NCI-H2227 treated with DMSO at 0.1 percent for 48 hours (cell line): ENCODE measurements around the gene LRCOL1.

Experiments
- DNase-seq: peaks from one replicate; lab custom pipeline; 2025; lab: John Stamatoyannopoulos, UW

LRCOL1 gene

DNA sequence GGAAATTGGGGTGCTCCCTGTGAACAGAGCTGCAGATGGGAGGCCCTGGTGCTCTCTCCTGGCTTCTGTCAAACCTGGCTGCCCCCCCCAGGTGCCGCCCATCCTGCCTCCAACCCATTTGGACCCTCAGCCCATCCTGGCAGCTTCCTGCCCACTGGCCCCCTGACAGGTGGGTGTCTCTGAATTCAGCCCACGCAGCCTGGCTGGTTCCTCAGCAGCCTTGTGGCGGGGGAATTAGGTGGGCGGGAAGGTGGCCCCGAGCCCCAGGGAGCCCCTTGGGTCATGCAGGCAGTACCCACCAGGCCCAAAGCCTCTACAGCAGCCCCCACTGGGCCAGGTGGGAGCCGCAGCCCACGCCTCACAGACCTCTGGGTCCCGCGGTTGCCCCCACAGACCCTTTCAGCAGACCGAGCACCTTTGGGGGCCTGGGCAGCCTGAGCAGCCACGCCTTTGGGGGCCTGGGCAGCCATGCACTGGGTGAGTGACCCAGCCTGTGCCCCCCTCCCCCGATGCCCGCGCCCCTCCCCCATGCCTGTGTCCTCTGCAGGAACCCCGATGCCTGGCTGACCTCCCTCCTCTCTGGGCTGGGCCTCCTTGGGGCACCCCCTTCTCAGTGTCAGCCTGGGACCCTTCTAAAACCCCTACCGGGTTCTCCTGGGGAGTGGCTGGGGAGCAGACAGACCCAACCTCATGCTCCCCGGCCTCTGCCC, 28.9 kb downstream of the LRCOL1 start:
- DNase-seq = no peak

DNA sequence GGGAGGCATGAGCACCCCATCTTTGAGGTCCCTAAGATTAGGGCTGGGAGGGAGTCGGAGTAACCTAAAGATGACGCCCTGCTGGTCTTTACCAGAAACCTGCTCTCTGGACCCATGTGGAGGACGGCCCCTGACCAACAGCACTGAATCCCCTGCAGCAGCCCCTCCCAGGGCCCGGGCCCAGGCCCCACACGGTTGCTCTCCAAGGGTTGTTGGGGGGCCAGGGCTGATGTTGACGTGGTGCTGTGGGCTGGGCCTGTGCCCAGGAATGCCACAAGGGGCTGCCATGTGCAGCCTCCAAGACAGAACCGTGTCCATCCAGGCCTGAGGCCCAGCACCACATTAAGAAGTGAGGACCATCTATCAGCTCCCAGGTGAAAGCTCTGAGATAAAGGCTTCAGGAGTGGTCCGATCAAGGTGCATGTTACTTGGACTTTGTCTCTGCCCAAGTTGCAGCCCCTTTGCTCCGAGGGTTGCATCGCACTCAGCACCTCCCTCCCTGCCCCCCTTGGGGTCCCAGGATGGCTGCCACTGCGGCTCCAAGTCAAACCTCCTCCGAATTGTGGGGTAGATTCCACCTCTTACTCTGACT, 29.6 kb downstream of the LRCOL1 start:
- DNase-seq = no peak

DNA sequence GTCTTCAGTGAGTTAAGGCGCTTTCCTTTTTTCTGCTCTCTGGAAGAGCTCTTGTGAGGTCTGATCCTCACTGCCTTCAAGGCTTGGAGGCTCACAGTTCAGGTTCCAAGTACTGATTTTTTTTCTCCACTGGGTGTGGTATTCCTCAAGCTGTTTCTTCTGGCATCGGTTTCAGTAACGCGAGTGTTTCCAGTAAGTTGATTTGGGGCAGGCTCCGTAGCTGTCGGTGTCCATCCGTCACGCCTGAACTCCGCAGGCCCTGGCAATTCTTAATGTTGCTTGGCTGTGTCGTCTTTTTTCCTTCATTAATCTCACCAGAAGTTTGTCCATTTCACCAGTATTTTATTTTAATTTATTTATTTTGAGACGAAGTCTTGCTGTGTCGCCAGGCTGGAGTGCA, 30.6 kb downstream of the LRCOL1 start:
- DNase-seq = no peak

DNA sequence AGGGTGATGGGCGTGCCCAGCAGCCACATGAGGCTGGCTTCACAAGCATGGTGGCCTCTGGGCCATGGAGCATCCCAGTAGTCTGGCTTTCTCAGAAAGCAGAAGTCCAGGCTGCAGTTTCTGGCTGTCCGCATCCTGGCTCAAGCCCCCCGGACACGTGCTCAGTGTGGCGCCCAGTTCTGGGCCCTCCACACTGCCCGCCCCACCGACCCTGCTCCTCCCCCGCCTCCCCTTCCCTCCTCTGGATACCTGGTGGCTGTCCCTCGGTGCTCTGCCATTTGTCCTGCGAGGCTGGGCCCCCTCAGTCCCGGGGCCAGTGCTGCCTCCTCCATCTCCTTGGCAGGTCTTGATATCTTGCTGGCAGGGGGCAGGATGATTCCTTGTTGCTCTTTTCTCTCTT, 31.6 kb downstream of the LRCOL1 start:
- DNase-seq = no peak

DNA sequence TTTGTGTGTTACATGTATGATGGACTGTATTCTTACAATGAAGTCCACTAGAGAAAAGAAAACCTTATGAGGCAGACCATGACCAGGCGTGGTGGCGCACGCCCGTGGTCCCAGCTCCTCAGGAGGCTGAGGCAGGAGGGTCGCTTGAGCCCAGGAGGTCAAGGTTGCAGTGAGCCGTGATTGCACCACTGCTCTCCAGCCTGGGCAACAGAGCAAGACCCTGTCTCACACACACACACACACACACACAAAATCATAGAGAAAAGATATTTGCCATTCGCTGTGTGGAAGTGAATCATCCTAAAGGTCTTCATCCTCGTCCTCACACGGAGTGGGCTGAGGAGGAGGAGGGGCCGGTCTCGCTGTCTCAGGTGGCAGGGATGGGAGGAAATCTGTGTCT, 32.3 kb downstream of the LRCOL1 start:
- no peak for DNase-seq

DNA sequence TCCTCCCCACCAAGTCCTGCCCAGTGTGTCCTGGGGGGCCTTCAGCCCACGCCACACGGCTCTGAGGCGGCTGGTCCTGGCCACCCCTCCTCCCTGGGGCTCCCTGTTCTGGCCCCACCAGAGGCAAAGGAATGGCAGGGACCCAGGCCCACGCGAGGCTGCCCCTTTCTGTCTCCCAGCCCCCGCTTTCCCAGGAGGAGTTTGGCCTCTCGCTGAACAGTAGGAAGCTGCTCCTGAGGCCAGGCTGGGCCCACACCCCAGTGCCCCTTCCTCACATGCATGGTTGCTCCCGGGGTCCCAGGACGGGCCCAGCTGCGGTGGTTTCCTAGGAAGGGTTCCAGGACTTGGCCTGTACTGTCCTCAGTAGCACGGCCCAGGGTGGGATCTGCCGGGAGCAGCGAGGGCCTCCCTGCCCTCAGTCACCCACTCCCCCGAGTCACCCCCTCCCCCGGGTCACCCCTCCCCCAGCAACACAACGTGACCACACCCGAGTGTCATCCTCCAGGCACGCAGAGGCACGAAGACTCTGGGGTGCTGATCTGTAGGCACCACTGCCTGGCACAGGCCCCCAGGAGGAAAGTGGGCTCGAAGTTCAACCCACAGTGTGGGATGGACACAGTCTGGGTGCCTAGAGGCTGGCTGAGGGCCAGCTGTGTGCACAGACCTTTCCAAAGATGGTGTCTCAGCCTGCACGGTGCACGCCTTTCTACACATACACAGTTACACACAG, 33.0 kb downstream of the LRCOL1 start:
- DNase-seq = no peak

DNA sequence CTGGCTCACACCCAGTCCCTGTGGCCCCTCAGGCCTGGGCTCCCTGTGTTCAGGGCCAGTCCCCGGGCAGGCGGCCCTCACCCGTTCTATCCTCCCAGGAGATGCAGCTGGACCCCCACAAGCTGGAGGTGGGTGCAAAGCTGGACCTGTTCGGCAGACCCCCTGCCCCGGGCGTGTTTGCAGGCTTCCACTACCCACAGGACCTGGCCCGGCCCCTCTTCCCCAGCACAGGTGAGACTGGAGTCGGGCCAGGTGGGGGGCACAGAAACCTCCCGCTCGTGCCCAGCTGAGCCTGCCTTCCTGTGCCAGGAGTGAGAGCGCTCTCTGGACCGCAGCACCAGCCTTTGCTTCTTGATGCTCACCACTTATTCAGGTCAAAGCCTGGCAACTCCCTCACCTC, 33.7 kb downstream of the LRCOL1 start:
- DNase-seq = no peak

DNA sequence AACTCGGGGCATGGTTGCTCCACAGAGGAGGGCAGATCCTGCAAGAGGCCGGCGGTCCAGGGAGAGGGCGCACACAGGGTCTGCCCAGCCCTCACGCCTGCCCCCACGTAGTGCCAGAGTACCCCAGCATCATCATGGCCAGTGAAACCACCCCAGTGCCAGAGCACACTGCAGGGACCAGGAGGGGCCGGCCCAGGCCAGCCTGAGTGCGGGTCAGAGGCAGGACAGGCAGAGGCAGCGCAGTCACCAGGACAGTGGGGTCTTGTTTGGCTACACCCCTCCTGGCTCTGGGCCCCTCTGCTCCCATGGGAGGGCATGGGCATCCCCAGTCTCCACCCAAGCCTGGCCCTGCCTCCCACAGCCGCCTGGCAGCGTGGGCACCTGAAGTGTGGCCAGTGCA, 34.7 kb downstream of the LRCOL1 start:
- DNase-seq = no peak

DNA sequence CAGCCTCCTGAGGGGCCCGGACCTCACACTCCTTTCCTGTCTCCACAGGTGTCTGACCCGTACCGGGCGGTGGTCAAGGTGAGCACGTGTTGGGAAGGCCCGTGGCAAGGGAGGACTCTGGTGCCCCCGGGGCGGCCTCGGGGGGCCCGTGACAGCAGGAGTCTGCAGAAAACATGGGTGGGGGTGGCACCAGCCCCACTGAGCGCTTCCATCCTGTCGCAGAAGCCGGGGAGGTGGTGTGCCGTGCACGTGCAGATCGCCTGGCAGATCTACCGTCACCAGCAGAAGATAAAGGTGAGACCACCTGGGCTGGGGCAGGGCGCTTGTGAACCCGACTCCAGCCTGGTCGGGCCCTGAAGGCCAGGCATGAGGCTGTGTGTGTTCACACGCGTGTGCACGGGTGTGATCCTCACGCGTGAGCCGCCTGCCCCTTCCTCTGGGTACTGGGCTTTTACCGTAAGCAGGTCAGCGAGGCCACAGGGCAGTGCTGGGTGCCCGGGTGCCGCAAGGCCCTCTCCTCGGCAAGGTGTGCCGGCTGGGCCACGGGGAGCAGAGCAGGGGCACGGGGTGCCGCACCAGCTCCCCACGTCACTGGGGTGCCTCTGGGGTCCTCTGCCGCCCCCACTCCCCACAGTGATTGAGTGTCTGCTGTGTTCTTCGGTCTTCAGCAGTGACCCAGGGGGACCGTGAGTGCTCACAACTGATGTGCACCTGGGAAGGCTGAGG, 35.9 kb downstream of the LRCOL1 start:
- DNase-seq = no peak

DNA sequence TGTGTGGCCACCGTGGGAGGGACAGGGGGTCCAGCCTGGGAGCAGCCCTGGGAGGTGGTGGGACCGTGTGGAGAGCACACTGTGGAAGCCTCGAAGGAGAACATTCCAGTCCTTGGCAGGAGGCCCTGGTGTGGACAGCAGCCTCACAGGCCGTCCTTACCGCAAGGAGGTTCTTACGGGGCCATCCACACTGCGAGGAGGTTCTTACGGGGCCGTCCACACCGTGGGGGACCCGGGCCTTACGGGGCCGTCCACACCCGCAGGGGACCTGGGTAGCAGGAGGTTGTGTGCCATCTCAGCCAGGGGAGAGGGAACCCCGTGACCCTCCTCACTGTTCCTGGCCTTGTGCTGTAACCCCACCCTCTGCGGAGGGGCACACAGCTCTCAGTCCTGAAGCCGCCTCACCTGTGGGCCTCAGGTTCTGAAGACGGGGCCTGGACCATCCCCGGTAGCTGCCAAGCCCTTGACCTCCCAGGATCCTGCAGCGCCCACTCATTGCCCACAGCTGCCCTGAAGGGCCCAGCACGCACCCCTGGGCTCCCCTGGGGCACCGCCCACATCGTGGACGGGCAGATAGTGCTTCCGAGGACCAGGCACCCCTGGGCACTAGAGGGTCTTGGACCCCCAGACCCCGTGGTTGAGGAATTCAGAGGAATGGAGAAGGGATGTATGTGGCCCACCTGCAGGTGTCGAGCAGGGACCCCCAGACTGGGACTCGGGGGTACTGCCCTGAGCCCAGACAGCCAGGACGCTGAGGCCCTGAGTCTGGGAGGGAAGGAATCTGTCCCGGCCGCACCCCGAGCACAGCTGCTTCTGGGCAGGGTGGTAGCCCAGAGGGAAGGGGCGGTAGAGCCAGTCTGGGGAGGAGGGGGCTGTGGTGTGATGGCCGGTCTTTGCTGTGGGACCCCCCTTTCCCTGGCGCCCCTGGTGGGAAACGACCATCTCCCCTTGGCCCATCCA, 37.3 kb downstream of the LRCOL1 start:
- no peak for DNase-seq

DNA sequence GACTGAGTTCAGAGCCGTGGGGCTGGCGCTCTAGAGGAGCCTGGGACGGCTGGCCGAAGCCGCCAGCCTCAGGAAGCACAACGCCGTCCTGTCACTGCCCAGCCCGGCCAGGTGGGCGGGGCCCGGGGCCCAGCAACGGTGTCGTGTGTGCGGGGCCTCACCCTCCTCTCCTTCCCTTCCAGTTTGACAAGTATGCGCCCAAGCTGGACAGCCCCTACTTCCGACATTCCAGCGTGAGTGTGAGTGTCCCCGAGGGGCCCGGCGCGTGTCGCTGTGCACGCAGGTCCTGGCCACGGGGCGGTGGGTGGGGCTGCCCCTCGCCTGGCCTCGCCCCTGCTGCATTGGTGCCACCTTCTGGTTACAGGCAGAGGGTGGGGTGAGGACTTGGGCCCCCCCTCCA, 38.3 kb downstream of the LRCOL1 start:
- no peak for DNase-seq

DNA sequence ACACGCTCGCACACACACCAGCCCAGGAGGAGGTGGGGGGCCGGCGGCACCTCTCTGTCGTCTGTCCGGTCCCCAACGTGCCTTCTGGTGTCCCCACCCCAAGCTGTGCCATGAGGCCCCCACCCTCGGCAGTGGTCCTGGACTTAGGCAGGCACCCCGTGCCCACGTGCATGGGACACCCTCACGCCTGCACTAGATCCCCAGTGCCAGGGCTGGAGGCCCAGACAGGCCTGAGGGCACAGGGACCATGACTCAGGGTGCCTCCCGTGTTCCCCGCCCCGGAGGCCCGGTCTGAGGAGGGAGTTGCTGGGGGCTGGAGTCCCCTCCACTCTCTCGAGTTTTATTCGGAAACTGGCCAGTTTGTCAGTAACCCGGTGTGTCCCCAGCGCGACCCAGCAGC, 38.8 kb downstream of the LRCOL1 start:
- DNase-seq = no peak

DNA sequence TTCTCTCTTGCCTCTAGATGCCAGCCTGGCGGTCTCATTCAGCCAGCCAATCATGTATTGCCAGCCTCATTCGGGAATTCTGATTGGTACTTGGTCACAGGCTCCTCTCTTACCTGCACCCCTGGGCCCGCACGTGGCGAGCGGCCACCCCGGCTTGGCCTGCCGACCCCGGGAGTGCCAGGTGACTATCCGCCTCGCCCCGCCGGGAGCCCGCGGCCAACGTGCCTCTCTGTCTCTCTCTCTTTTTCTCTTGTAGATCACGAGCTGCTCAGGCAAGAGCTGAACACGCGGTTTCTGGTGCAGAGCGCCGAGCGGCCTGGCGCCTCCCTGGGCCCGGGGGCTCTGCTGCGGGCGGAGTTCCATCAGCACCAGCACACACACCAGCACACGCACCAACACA, 39.3 kb downstream of the LRCOL1 start:
- DNase-seq = no peak

DNA sequence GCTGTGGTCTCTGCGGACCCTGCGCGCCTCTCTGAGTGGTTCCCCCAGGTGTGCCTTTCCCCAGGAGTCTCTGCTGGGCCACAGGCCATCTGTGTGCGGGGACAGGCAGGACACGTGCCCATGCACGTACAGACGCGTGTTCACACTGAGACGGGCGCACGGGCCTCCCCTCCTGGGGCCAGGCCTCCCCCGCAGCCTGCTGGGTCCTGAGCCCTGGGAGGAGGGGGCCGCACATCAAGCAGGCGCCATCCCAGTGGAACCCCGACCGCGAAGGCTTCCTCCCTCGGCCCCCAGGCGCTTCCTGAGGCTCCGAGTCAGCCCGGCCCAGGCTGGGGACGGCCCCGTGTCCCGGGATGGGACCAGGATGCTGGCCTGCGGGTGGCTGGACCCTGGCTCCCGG, 39.7 kb downstream of the LRCOL1 start:
- no peak for DNase-seq

DNA sequence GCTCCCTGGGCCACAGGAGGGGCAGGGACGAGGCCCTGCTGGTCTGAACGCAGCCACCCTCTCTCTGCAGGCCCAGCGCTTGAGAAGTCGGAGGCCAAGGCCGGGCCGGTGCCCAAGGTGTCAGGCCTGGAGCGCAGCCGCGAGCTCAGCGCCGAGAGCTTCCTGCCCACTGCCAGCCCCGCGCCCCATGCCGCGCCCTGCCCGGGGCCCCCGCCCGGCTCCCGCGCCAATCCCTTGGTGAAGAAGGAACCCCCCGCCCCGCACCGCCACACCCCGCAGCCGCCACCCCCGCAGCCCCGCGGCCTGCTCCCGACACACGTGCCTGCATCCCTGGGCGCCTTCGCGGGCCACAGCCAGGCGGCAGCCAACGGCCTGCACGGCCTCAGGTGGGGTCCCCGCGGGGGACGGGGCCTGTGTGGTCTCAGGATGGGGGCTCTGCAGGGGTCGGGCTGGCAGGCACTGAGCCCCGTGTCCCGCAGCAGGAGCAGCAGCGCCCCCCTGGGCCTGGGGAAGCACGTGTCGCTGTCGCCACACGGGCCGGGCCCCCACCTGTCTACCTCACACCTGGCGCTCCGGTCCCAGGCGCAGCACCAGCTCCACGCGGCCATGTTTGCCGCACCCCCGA, 40.4 kb downstream of the LRCOL1 start:
- DNase-seq = no peak

DNA sequence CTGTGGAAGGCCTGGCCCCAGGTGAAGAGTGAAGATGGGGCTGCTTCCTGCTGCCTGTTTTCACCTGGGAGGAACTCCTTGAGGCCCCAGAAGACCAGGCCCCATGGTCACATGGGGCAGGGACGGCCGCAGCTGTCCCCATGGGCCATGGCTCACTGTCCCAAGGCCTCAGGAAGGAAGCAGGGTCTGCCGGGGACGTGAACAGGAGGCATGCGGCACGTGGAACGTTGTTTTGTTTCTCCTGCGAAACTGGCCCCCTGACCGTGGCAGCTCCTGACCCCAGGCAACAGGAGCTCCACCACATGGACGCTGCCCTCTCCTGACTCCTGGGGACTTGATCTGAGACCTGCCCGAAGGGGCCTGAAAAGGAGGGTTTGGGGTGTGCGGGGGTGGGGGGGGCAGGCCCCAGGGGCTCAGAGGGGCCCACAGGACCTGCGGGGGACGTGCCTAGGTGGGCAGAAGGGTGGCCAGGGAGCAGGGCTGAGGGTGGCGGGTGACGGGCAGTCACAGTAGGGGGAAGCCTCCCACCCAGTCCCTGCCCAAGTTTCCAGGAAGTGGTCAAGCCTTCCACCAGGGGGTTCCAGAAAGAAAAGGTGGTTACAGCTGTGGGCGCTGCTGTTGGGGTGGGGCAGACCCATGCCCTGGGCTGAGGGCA, 41.4 kb downstream of the LRCOL1 start:
- no peak for DNase-seq

DNA sequence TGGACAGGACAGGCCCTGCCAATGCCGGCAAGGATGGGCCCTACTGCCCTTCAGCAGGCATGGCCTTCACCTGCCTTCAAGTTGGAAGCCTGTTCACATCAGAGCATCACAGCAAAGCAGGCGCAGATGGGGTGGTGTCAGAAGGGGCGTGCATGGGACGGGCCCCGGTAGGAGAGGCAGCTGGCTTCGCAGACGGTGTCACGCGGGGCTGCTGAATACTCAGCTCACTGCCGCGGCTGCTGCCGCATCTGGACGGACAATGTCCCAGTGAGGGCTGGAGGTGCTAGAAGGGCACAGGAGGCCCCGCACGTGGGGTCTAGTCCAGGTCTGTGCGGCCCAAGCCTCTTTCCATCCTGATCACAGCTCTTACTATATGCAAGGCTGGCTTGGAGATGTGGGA, 42.1 kb downstream of the LRCOL1 start:
- no peak for DNase-seq

DNA sequence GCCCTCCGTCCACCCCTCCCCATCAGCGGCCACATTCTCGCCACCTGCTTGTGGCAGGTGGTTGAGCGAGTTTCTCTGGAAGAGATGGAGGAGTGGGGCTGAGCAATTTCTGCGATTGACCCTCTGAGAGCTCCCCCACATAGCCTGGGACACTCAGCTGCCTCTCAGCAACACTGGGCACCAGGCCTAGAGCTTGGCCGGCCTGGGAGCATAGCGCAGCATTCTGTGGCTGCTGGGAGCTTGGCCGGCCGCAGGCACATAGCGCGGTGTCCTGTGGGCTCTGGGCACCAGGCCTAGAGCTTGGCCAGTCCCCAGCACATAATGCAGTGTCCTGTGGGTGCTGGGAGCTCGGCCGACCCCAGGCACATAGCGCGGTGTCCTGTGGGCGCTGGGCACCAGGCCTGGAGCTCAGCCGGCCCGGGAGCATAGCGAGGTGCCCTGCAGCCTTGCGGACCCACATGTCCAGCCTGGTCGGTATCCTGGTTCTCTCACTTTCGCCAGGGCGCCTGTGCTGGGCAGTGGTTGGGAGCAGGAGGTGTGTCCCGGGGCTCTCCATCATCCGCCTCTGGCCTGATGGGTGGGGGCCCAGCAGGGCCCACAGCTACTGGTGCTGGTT, 43.8 kb downstream of the LRCOL1 start:
- no peak for DNase-seq

DNA sequence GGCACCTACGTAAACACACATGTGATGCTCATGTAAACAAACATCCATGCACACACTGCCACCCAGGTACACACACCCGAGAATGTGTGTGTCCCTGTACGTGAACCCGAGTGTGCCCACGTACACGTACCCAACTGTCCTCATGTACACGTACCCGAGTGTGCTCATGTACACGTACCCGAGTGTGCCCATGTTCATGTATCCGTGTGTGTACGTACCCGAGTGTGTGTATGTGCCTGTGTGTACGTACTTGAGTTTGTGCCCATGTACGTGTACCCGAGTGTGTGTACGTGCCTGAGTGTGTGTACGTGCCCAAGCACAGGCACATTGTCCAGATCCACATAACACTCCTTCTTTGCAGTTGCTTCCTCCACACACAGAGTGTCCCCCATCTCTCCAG, 45.0 kb downstream of the LRCOL1 start:
- DNase-seq = no peak

DNA sequence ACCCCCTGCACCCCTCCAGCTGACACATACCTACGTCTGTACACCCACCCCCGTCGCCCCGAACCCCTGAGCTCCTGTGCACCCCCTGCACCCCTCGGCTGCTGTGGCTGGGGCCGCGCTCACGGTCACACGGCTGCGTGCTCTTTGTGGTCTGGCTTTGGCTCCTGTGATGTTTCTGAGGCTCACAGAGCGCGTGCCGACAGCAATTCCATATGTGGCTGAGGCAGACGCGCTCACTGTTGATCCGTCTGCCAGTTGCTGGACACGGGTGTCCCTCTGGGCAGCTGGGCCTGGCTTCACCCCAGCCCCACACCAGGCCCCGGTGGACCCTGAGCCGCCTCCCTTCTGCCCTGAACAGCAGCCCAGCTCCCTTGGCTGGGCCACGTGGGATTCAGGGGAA, 46.5 kb downstream of the LRCOL1 start:
- DNase-seq = no peak
